ENCODE measurements around the gene DNAH14. TPM values are rescaled to one million over a fixed set of nuclear protein-coding genes. Genes with fewer than 3 reads are reported as not detected.

The DNAH14 gene
- total RNA-seq, 1 experiment from 2014 or later: 33.2 TPM

DNA sequence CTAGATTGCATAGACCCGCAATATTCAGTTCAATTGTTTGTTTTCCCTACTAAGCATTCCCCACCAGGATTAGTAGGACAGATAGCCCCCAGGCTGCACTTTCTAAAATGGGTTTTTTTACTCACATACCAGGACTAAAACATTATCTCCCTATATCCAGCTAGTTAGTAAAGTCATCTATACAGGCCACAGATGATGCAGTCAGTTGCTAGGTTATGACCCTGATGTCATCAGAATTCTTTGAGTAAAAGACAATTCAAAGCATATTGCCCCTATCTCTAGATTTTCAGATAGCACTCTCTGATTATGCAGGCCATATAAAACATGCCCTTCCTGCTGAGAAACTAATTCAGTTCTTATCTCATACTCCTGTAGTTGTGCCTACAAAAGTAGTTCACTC, 294.8 kb downstream of the DNAH14 start:
- Histone ChIP-seq H3K4me2 (ENCODE audit: low read length) (no peak overlapping the region), H4K20me1 (ENCODE audit: insufficient read depth) (no peaks in the 10 kb centered on the region), H3K4me3 (replicated peaks in 1 of 2; ENCODE audit: low read depth in 1 of 2, low read length in 2 of 2) (no peak overlapping the region), H2AFZ (ENCODE audit: low read depth, low read length, poor library complexity, severe bottlenecking) (no peak overlapping the region), H3K27me3 (ENCODE audit: insufficient read depth, low read length) (no peaks in the 10 kb centered on the region), H3K36me3 (ENCODE audit: control insufficient read depth in 1 of 2, insufficient read depth in 2 of 2, low read length in 2 of 2) (no peaks in the 10 kb centered on the region), H3K79me2 (ENCODE audit: insufficient read depth, low read length) (no peaks in the 10 kb centered on the region), H3K9ac (ENCODE audit: low read length) (no peak overlapping the region), H3K9me3 (ENCODE audit: control insufficient read depth in 1 of 2, insufficient read depth in 1 of 2, low read depth in 1 of 2, low read length in 2 of 2) (no peaks in the 10 kb centered on the region), H3K27ac (ENCODE audit: low read depth, low read length) (no peak overlapping the region), H3K4me1 (ENCODE audit: control insufficient read depth in 1 of 2, insufficient read depth in 2 of 2, low read length in 2 of 2) (no peaks in the 10 kb centered on the region), H3K9me2 (ENCODE audit: insufficient read depth) (no peaks in the 10 kb centered on the region)
- ChIA-PET CTCF (no interaction called here), POLR2A (no interaction called here), RAD21 (ENCODE audit: low non-redundant PET in 1 of 2, low total read pairs in 2 of 2, uncharacterized antibody in 2 of 2, unreplicated experiment in 2 of 2) (no interaction called here)
- intact Hi-C loops (cut with micrococcal nuclease): no loop called here
- ATAC-seq: no peak
- no TSS peak for BruUV-seq (replicated peaks)
- TF ChIP-seq SP1 (IDR thresholded peaks at IDR 0.05; ENCODE audit: low read depth) (no peak), FOSL1 (IDR thresholded peaks at IDR 0.05; ENCODE audit: low read depth) (no peak), POLR2AphosphoS5 (IDR thresholded peaks at IDR 0.05; ENCODE audit: low read depth, low read length) (no peak), EZH2phosphoT487 (IDR thresholded peaks at IDR 0.05; ENCODE audit: borderline replicate concordance) (no peak), RAD21 (IDR thresholded peaks at IDR 0.05; ENCODE audit: low read depth) (no peak), YY1 (IDR thresholded peaks at IDR 0.05; ENCODE audit: extremely low read depth, insufficient replicate concordance, low read depth, low read length) (no peak), ZFX (IDR thresholded peaks at IDR 0.05) (no peak), JUND (IDR thresholded peaks at IDR 0.05) (no peak), TCF7L2 (IDR thresholded peaks at IDR 0.05; ENCODE audit: borderline replicate concordance, extremely low read depth, insufficient read depth, insufficient read length) (no peak), SRF (IDR thresholded peaks at IDR 0.05; ENCODE audit: low read depth) (no peak), EZH2 (IDR thresholded peaks at IDR 0.05) (no peak), CBX3 (IDR thresholded peaks at IDR 0.05; ENCODE audit: low read depth) (no peak), CEBPB (IDR thresholded peaks at IDR 0.05; ENCODE audit: low read depth) (no peak)
- TF ChIP-seq, protein P1, sequence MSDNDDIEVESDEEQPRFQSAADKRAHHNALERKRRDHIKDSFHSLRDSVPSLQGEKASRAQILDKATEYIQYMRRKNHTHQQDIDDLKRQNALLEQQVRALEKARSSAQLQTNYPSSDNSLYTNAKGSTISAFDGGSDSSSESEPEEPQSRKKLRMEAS (IDR thresholded peaks at IDR 0.05): no peak
- TF ChIP-seq, protein P2, sequence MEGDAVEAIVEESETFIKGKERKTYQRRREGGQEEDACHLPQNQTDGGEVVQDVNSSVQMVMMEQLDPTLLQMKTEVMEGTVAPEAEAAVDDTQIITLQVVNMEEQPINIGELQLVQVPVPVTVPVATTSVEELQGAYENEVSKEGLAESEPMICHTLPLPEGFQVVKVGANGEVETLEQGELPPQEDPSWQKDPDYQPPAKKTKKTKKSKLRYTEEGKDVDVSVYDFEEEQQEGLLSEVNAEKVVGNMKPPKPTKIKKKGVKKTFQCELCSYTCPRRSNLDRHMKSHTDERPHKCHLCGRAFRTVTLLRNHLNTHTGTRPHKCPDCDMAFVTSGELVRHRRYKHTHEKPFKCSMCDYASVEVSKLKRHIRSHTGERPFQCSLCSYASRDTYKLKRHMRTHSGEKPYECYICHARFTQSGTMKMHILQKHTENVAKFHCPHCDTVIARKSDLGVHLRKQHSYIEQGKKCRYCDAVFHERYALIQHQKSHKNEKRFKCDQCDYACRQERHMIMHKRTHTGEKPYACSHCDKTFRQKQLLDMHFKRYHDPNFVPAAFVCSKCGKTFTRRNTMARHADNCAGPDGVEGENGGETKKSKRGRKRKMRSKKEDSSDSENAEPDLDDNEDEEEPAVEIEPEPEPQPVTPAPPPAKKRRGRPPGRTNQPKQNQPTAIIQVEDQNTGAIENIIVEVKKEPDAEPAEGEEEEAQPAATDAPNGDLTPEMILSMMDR (IDR thresholded peaks at IDR 0.05 in 2 of 3, conservative IDR thresholded peaks at IDR 0.05 in 1 of 3; ENCODE audit: borderline replicate concordance in 1 of 3, insufficient read depth in 1 of 3, low read depth in 2 of 3, low read length in 2 of 3): no peak
- TF ChIP-seq, protein P3, sequence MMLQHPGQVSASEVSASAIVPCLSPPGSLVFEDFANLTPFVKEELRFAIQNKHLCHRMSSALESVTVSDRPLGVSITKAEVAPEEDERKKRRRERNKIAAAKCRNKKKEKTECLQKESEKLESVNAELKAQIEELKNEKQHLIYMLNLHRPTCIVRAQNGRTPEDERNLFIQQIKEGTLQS (IDR thresholded peaks at IDR 0.05): no peak
- TF ChIP-seq, protein P4, sequence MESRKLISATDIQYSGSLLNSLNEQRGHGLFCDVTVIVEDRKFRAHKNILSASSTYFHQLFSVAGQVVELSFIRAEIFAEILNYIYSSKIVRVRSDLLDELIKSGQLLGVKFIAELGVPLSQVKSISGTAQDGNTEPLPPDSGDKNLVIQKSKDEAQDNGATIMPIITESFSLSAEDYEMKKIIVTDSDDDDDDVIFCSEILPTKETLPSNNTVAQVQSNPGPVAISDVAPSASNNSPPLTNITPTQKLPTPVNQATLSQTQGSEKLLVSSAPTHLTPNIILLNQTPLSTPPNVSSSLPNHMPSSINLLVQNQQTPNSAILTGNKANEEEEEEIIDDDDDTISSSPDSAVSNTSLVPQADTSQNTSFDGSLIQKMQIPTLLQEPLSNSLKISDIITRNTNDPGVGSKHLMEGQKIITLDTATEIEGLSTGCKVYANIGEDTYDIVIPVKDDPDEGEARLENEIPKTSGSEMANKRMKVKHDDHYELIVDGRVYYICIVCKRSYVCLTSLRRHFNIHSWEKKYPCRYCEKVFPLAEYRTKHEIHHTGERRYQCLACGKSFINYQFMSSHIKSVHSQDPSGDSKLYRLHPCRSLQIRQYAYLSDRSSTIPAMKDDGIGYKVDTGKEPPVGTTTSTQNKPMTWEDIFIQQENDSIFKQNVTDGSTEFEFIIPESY (IDR thresholded peaks at IDR 0.05; ENCODE audit: extremely low read depth, insufficient replicate concordance, low read length): no peak
- DNase-seq (ENCODE audit: low read depth, low spot score): no peak
